GM15510 (cell line): Measurements from ENCODE around the gene MICALL1.

Experiments used
- POLR2A ChIP-seq: IDR thresholded peaks from 3 replicates; pipeline ENCODE4 v1.6.1; 2011; ENCODE audit warnings: borderline replicate concordance; ENCODE audit not compliant: insufficient read length; ENCODE audit errors: extremely low read depth

Gene MICALL1

GRCh38 chr22:37982938-37983859 lies 77.1 kb downstream of the MICALL1 start:
- TF ChIP-seq POLR2A: no peak

GRCh38 chr22:37983860-37984791 lies 78.0 kb downstream of the MICALL1 start, which contains the start of gene SOX10:
Gene SOX10, minus strand, starts transcription at chr22:37984555. Its CDS starts 771 bp downstream, at chr22:37983784.
- TF ChIP-seq POLR2A: no peak

GRCh38 chr22:37985050-37985585 lies 79.0 kb downstream of the MICALL1 start:
- TF ChIP-seq POLR2A: no peak

GRCh38 chr22:37985751-37986281 lies 79.7 kb downstream of the MICALL1 start:
- no peak for TF ChIP-seq POLR2A

GRCh38 chr22:37986371-37986770 lies 80.3 kb downstream of the MICALL1 start:
- no peak for TF ChIP-seq POLR2A

- TF ChIP-seq POLR2A: no peak
These were observed 83.3 kb downstream of the MICALL1 start for GRCh38 chr22:37989146-37990045.

- no peak for TF ChIP-seq POLR2A
These were observed 84.2 kb downstream of the MICALL1 start for GRCh38 chr22:37990301-37990700.

GRCh38 chr22:37990862-37991261 lies 84.8 kb downstream of the MICALL1 start:
- TF ChIP-seq POLR2A: no peak

- no peak for TF ChIP-seq POLR2A
These were observed 85.8 kb downstream of the MICALL1 start for GRCh38 chr22:37991731-37992442.
